ENCODE data around the gene PIP5K1A.

Gene PIP5K1A

GRCh38 chr1:151198254-151199127 is at the start of gene PIP5K1A:
Gene PIP5K1A, plus strand, starts transcription at chr1:151198552. Its CDS starts 445 bp downstream, at chr1:151198997.
- Histone ChIP-seq H4K20me1 (ENCODE audit: insufficient read depth) (no peaks in the 10 kb centered on the region), H3K4me1 (ENCODE audit: low read depth, poor library complexity, severe bottlenecking) (peaks cover 42% of the 10 kb centered on the region), H3K36me3 (ENCODE audit: insufficient read depth) (peaks cover 5% of the 10 kb centered on the region; the same call in 1 of the 2 replicates), H3K27ac (peak within 1 kb of the TSS; percentile 69), H3K27me3 (ENCODE audit: insufficient read depth, low read depth) (peaks cover 9% of the 10 kb centered on the region), H3K79me2 (ENCODE audit: insufficient read depth, low read depth) (peaks cover 51% of the 10 kb centered on the region), H3K4me3 (IDR thresholded peaks at IDR 0.05; ENCODE audit: insufficient read depth, low read depth, low read length) (peak within 1 kb of the TSS; percentile 100), H3K4me2 (peak within 1 kb of the TSS; percentile 75), H2AFZ (ENCODE audit: low read depth) (peak within 1 kb of the TSS; percentile 53), H3K9ac (peak within 1 kb of the TSS; percentile 84)
- TF ChIP-seq CTCF (conservative IDR thresholded peaks at IDR 0.05; ENCODE audit: low read depth, low read length): no peak

- Histone ChIP-seq H3K4me3 (IDR thresholded peaks at IDR 0.05; ENCODE audit: insufficient read depth, low read depth, low read length) (peak within 1 kb of the TSS; percentile 65), H3K27me3 (ENCODE audit: insufficient read depth, low read depth) (no peaks in the 10 kb centered on the region), H3K36me3 (ENCODE audit: insufficient read depth) (no peaks in the 10 kb centered on the region), H3K79me2 (ENCODE audit: insufficient read depth, low read depth) (no peaks in the 10 kb centered on the region), H3K27ac (no peak within 1 kb of the TSS), H3K4me2 (peak within 1 kb of the TSS; percentile 16), H3K9ac (no peak within 1 kb of the TSS), H3K4me1 (ENCODE audit: low read depth, poor library complexity, severe bottlenecking) (peaks cover 22% of the 10 kb centered on the region), H4K20me1 (ENCODE audit: insufficient read depth) (no peaks in the 10 kb centered on the region), H2AFZ (ENCODE audit: low read depth) (peak within 1 kb of the TSS; percentile 38)
- no peak for TF ChIP-seq CTCF (conservative IDR thresholded peaks at IDR 0.05; ENCODE audit: low read depth, low read length)
These were observed 41.9 kb upstream of the PIP5K1A start, which contains the start of gene TNFAIP8L2 for GRCh38 chr1:151156515-151156819. Gene TNFAIP8L2, plus strand, starts transcription at chr1:151156649. Its CDS starts 2,049 bp downstream, at chr1:151158698.

- no peak for TF ChIP-seq CTCF (conservative IDR thresholded peaks at IDR 0.05; ENCODE audit: low read depth, low read length)
- H3K79me2 ChIP-seq (ENCODE audit: insufficient read depth, low read depth): no peaks in the 10 kb centered on the region
- no peak overlapping the region for H2AFZ ChIP-seq (ENCODE audit: low read depth)
- no peaks in the 10 kb centered on the region for H4K20me1 ChIP-seq (ENCODE audit: insufficient read depth)
- peaks cover 22% of the 10 kb centered on the region for H3K4me1 ChIP-seq (ENCODE audit: low read depth, poor library complexity, severe bottlenecking)
- peak overlapping the region; percentile 16; the same call in 1 of the 2 replicates for H3K4me2 ChIP-seq
- no peaks in the 10 kb centered on the region for H3K27me3 ChIP-seq (ENCODE audit: insufficient read depth, low read depth)
- no peak overlapping the region for H3K27ac ChIP-seq
- no peak overlapping the region for H3K9ac ChIP-seq
- H3K36me3 ChIP-seq (ENCODE audit: insufficient read depth): no peaks in the 10 kb centered on the region
- no peak overlapping the region for H3K4me3 ChIP-seq (IDR thresholded peaks at IDR 0.05; ENCODE audit: insufficient read depth, low read depth, low read length)
These were observed 41.3 kb upstream of the PIP5K1A start for GRCh38 chr1:151157067-151157531.

- H4K20me1 ChIP-seq (ENCODE audit: insufficient read depth): no peaks in the 10 kb centered on the region
- no peaks in the 10 kb centered on the region for H3K79me2 ChIP-seq (ENCODE audit: insufficient read depth, low read depth)
- H3K36me3 ChIP-seq (ENCODE audit: insufficient read depth): no peaks in the 10 kb centered on the region
- no peak overlapping the region for H3K4me3 ChIP-seq (IDR thresholded peaks at IDR 0.05; ENCODE audit: insufficient read depth, low read depth, low read length)
- no peak for TF ChIP-seq CTCF (conservative IDR thresholded peaks at IDR 0.05; ENCODE audit: low read depth, low read length)
- H3K27ac ChIP-seq: no peak overlapping the region
- H3K4me1 ChIP-seq (ENCODE audit: low read depth, poor library complexity, severe bottlenecking): peaks cover 22% of the 10 kb centered on the region
- H3K9ac ChIP-seq: no peak overlapping the region
- no peak overlapping the region for H3K4me2 ChIP-seq
- H2AFZ ChIP-seq (ENCODE audit: low read depth): no peak overlapping the region
- no peaks in the 10 kb centered on the region for H3K27me3 ChIP-seq (ENCODE audit: insufficient read depth, low read depth)
These were observed 40.0 kb upstream of the PIP5K1A start for GRCh38 chr1:151158326-151158725.
